ENCODE results near the gene FRS2. TPM values are rescaled to one million over a fixed set of nuclear protein-coding genes. Genes with fewer than 3 reads are reported as not detected.

Gene FRS2
- total and polyA plus RNA-seq, 10 of the 15 experiments (the other 5 are each of a cell fraction or from before 2014, with no cell fraction given) = 1.1 to 13.1 (median 5.9) TPM

DNA sequence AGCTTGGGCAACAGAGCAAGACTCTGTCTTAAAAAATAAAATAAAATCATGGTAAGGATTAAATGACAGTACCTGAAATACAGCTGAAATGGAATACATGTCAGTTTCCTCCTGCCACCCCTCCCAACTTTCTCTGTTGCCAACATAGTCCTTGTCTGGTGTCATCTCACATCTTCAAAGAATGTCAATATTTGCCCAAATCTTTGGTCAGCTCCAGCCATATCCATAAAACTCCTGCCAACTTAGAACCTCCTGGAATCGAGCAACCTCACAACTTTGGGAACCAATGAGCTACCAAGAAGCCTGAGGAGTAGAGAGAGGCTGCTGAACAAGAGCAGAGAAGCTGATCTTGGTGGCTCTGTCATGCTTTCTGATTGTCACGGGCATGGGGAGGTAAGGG lies 151.4 kb downstream of the FRS2 start:
- POLR2A ChIA-PET = interaction anchor here (0.6 kb wide), 1 partner anchor 356 kb away, joined by 4 read pairs; no protein-coding TSS in a partner anchor
- H3K36me3 ChIP-seq (ENCODE audit: control insufficient read depth in 2 of 2, insufficient read depth in 2 of 2, low read length in 1 of 2) = no peaks in the 10 kb centered on the region
- H3K4me2 ChIP-seq (ENCODE audit: control insufficient read depth, insufficient read depth) = no peak overlapping the region
- no peak overlapping the region for H2AFZ ChIP-seq (ENCODE audit: control insufficient read depth, low read depth, low read length)
- no peaks in the 10 kb centered on the region for H3K4me1 ChIP-seq (ENCODE audit: control insufficient read depth, insufficient read depth, low read length)
- 15% methylated on average over 2 of the region's 2 CpGs for WGBS (ENCODE audit: insufficient coverage, insufficient replicate concordance, low lambda C conversion rate, missing lambda C conversion rate)
- no peak for TF ChIP-seq TARDBP (IDR thresholded peaks at IDR 0.05; ENCODE audit: borderline replicate concordance)
- TF ChIP-seq, protein P1, sequence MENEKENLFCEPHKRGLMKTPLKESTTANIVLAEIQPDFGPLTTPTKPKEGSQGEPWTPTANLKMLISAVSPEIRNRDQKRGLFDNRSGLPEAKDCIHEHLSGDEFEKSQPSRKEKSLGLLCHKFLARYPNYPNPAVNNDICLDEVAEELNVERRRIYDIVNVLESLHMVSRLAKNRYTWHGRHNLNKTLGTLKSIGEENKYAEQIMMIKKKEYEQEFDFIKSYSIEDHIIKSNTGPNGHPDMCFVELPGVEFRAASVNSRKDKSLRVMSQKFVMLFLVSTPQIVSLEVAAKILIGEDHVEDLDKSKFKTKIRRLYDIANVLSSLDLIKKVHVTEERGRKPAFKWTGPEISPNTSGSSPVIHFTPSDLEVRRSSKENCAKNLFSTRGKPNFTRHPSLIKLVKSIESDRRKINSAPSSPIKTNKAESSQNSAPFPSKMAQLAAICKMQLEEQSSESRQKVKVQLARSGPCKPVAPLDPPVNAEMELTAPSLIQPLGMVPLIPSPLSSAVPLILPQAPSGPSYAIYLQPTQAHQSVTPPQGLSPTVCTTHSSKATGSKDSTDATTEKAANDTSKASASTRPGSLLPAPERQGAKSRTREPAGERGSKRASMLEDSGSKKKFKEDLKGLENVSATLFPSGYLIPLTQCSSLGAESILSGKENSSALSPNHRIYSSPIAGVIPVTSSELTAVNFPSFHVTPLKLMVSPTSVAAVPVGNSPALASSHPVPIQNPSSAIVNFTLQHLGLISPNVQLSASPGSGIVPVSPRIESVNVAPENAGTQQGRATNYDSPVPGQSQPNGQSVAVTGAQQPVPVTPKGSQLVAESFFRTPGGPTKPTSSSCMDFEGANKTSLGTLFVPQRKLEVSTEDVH (IDR thresholded peaks at IDR 0.05; ENCODE audit: low read depth, partially characterized antibody) = no peak
- TF ChIP-seq GATAD2B (conservative IDR thresholded peaks at IDR 0.05; ENCODE audit: low read depth) = no peak
- TF ChIP-seq ELK1 (IDR thresholded peaks at IDR 0.05; ENCODE audit: low read depth, low read length) = no peak
- TF ChIP-seq MXI1 (IDR thresholded peaks at IDR 0.05; ENCODE audit: low read depth, low read length) = no peak
- TF ChIP-seq REST (IDR thresholded peaks at IDR 0.05; ENCODE audit: low read depth, low read length) = no peak
- TF ChIP-seq NBN (IDR thresholded peaks at IDR 0.05) = no peak
- TF ChIP-seq CBFB (IDR thresholded peaks at IDR 0.05; ENCODE audit: low read depth) = no peak
- TF ChIP-seq ZNF24 (IDR thresholded peaks at IDR 0.05) = no peak
- TF ChIP-seq SMAD1 (IDR thresholded peaks at IDR 0.05; ENCODE audit: low read depth, partially characterized antibody) = no peak
- TF ChIP-seq RBBP5 (conservative IDR thresholded peaks at IDR 0.05) = no peak
- no peak for TF ChIP-seq ZNF207 (IDR thresholded peaks at IDR 0.05; ENCODE audit: borderline replicate concordance)
- TF ChIP-seq NR2C2 (IDR thresholded peaks at IDR 0.05; ENCODE audit: borderline replicate concordance, control insufficient read depth, insufficient read length, low read depth) = no peak
- no peak for TF ChIP-seq SPI1 (IDR thresholded peaks at IDR 0.05; ENCODE audit: borderline replicate concordance, insufficient read depth, low read depth, low read length)
- TF ChIP-seq SMAD5 (IDR thresholded peaks at IDR 0.05; ENCODE audit: low read depth) = no peak
- no peak for TF ChIP-seq CHD1 (IDR thresholded peaks at IDR 0.05; ENCODE audit: low read depth, low read length)
- TF ChIP-seq SMARCA5 (IDR thresholded peaks at IDR 0.05) = no peak
- no peak for TF ChIP-seq ZZZ3 (IDR thresholded peaks at IDR 0.05; ENCODE audit: control insufficient read depth, insufficient read length, low read depth)
- TF ChIP-seq TBL1XR1 (IDR thresholded peaks at IDR 0.05; ENCODE audit: low read depth, low read length) = no peak
- FAIRE-seq = no peak
- CTCF ChIA-PET = no interaction called here
- H3K9me3 ChIP-seq (replicated peaks; ENCODE audit: control insufficient read depth, insufficient read depth, low read length) = no peaks in the 10 kb centered on the region
- intact Hi-C loops (cut with micrococcal nuclease; ENCODE audit: unreplicated experiment) = no loop called here
- no TSS peak for BruUV-seq (replicated peaks)
- H3K4me3 ChIP-seq = no peak overlapping the region
- DNase-seq (ENCODE audit: low read depth, low spot score) = no peak
- no peaks in the 10 kb centered on the region for H4K20me1 ChIP-seq (ENCODE audit: control insufficient read depth, insufficient read depth)
- in situ Hi-C loops (cut with MboI) = no loop called here
- H3K9ac ChIP-seq (ENCODE audit: control insufficient read depth, insufficient read depth, low read length) = no peak overlapping the region
- SMC1A ChIA-PET (ENCODE audit: uncharacterized antibody, unreplicated experiment) = interaction anchor here (0.5 to 0.9 kb wide), 2 partner anchors 265 to 550 kb away, joined by 3 to 4 read pairs; no protein-coding TSS in a partner anchor
- H3K27ac ChIP-seq (ENCODE audit: control insufficient read depth, insufficient read depth) = no peak overlapping the region
- H3K27me3 ChIP-seq (replicated peaks in 1 of 2; ENCODE audit: control insufficient read depth in 2 of 2, insufficient read depth in 2 of 2, low read length in 1 of 2) = no peaks in the 10 kb centered on the region; a peak in 1 of 4 replicates
- RAD21 ChIA-PET (ENCODE audit: unreplicated experiment) = no interaction called here
- no peak for ATAC-seq
- no peaks in the 10 kb centered on the region for H3K79me2 ChIP-seq (ENCODE audit: control insufficient read depth, insufficient read depth, low read length)

Measured in GM12878 (cell line).